Measurements from ENCODE around the gene BCORL1. TPM values are rescaled to one million over a fixed set of nuclear protein-coding genes. Genes with fewer than 3 reads are reported as not detected.

Gene BCORL1, protein sequence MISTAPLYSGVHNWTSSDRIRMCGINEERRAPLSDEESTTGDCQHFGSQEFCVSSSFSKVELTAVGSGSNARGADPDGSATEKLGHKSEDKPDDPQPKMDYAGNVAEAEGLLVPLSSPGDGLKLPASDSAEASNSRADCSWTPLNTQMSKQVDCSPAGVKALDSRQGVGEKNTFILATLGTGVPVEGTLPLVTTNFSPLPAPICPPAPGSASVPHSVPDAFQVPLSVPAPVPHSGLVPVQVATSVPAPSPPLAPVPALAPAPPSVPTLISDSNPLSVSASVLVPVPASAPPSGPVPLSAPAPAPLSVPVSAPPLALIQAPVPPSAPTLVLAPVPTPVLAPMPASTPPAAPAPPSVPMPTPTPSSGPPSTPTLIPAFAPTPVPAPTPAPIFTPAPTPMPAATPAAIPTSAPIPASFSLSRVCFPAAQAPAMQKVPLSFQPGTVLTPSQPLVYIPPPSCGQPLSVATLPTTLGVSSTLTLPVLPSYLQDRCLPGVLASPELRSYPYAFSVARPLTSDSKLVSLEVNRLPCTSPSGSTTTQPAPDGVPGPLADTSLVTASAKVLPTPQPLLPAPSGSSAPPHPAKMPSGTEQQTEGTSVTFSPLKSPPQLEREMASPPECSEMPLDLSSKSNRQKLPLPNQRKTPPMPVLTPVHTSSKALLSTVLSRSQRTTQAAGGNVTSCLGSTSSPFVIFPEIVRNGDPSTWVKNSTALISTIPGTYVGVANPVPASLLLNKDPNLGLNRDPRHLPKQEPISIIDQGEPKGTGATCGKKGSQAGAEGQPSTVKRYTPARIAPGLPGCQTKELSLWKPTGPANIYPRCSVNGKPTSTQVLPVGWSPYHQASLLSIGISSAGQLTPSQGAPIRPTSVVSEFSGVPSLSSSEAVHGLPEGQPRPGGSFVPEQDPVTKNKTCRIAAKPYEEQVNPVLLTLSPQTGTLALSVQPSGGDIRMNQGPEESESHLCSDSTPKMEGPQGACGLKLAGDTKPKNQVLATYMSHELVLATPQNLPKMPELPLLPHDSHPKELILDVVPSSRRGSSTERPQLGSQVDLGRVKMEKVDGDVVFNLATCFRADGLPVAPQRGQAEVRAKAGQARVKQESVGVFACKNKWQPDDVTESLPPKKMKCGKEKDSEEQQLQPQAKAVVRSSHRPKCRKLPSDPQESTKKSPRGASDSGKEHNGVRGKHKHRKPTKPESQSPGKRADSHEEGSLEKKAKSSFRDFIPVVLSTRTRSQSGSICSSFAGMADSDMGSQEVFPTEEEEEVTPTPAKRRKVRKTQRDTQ (N-terminal part only)
- polyA plus RNA-seq (2013, experiment 1 of 2): 23.1 TPM
- 21.1 TPM for polyA plus RNA-seq (2013, experiment 2 of 2)

DNA sequence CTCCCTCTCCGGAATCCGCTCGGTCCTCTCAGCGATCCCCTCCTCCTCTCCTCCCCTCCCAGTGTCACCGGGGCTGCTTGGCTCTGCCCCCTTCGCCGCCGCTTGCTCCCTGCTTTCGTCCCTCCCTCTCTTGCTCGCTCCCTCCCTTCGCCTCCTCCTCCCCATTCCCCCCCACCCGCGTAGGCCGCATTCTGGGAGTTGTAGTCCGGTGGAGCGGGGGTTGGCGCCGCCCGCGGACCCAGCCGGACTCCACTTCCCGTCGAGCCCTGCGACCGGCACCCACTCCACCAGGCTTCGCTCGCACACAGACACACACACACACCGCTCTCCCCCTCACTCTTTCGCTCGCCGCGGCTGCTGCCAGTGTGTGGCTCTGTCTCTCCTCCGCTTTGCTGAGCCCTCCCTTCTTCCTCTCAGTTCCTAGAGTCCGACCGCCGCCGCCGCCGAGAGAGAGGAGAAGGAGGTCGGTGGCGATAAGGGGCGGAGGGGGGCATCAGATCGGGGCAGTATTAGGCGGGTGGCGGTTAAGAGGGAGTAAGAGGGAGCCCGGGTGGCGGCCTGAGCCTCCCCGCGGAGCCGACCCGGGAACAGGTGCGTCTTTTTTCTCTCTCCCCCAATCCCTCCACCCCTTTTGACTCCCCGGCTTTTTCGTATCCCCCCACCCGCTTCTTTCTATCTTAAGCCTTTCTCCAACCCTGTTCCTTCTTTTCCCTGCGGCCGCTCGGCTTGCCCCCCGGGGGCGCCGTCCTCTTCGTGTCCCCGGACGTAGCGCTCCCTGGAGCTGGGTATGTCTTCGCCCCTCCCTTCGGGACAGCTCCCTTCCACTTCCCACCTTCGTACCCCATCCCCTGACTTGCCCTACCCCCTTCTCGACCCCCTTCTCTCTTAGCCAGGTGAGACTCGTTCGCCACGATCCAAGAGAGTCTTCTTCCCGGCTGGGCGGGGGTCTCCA, at the start of gene BCORL1:
BCORL1 (plus strand) TSS at position 336 of the 952 bp plus-strand sequence. CDS start 22,597 bp downstream, outside the sequence.
- WGBS, 2 experiments (ENCODE audit: insufficient coverage in 2 of 2): 0% methylated on average over 23 of the region's 74 CpGs; no CpG with 5 or more reads in 1 of the 2 experiments
- H3K4me1 ChIP-seq (ENCODE audit: control insufficient read depth, insufficient read depth, low read length, poor library complexity, severe bottlenecking): no peaks in the 10 kb centered on the region
- H3K27ac ChIP-seq (ENCODE audit: low read depth, low read length, severe bottlenecking): peak within 1 kb of the TSS; percentile 36
- no peaks in the 10 kb centered on the region for H3K36me3 ChIP-seq (ENCODE audit: control insufficient read depth, insufficient read depth, low read length)
- H3K9me3 ChIP-seq (ENCODE audit: control insufficient read depth, low read length): no peaks in the 10 kb centered on the region
- no peak within 1 kb of the TSS for H3K4me3 ChIP-seq (ENCODE audit: extremely low read depth, insufficient read depth, low read length, poor library complexity, severe bottlenecking)

GRCh38 chrX:129932821-129933321, 49.6 kb upstream of the BCORL1 start:
- H3K27ac ChIP-seq (ENCODE audit: low read depth, low read length, severe bottlenecking): no peak overlapping the region
- no peaks in the 10 kb centered on the region for H3K36me3 ChIP-seq (ENCODE audit: control insufficient read depth, insufficient read depth, low read length)
- no peaks in the 10 kb centered on the region for H3K9me3 ChIP-seq (ENCODE audit: control insufficient read depth, low read length)
- 1 to 3% methylated on average over 19 to 26 of the region's 47 CpGs for WGBS, 2 experiments (ENCODE audit: insufficient coverage in 2 of 2)
- H3K4me1 ChIP-seq (ENCODE audit: control insufficient read depth, insufficient read depth, low read length, poor library complexity, severe bottlenecking): peaks cover 4% of the 10 kb centered on the region
- peak overlapping the region; percentile 11 for H3K4me3 ChIP-seq (ENCODE audit: extremely low read depth, insufficient read depth, low read length, poor library complexity, severe bottlenecking)

DNA sequence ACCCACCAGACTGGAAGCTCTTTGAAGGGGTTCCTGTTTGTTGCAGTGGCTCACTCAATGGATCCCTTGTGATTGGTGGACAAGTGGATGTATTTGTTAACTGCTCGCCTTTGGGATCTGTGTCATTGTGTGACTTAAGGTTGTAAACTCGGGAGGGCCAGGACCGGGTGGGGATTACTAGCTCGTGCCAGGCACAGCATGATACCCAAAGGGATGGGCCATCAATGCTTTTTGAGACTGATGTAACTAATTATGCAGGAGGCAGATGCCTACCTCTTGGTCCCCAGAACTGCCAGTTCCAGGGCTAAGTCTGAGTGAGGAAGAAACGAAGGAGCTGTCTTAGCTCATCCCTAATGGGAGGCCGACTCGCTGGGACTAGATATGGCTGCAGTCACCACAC, 48.7 kb upstream of the BCORL1 start:
- H3K36me3 ChIP-seq (ENCODE audit: control insufficient read depth, insufficient read depth, low read length): no peaks in the 10 kb centered on the region
- no peak overlapping the region for H3K4me3 ChIP-seq (ENCODE audit: extremely low read depth, insufficient read depth, low read length, poor library complexity, severe bottlenecking)
- H3K9me3 ChIP-seq (ENCODE audit: control insufficient read depth, low read length): no peaks in the 10 kb centered on the region
- peaks cover 4% of the 10 kb centered on the region for H3K4me1 ChIP-seq (ENCODE audit: control insufficient read depth, insufficient read depth, low read length, poor library complexity, severe bottlenecking)
- 6 to 13% methylated on average over 3 to 6 of the region's 7 CpGs for WGBS, 2 experiments (ENCODE audit: insufficient coverage in 2 of 2)
- no peak overlapping the region for H3K27ac ChIP-seq (ENCODE audit: low read depth, low read length, severe bottlenecking)

DNA sequence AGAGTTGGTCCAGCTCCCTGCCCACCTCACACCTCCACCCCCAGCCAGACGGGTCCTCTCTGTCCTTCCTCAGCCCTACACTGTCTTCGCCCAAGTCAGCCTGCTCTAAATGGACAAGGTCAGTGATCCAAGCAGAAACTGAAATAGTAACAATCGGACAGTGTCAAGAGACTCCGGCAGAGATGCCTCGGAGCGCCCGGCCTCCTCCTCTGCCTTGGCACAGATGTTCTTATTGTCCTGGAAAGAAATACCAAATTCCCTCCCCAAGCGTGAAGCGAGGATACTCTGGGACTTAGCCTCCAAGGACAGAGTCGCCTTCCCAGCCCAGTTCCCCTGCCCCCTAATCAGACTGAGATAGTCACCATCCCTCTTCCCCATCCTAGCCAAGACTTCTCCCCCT, 48.0 kb upstream of the BCORL1 start:
- 0 to 20% methylated on average over 1 to 2 of the region's 10 CpGs for WGBS, 2 experiments (ENCODE audit: insufficient coverage in 2 of 2)
- H3K36me3 ChIP-seq (ENCODE audit: control insufficient read depth, insufficient read depth, low read length): no peaks in the 10 kb centered on the region
- H3K4me3 ChIP-seq (ENCODE audit: extremely low read depth, insufficient read depth, low read length, poor library complexity, severe bottlenecking): no peak overlapping the region
- no peak overlapping the region for H3K27ac ChIP-seq (ENCODE audit: low read depth, low read length, severe bottlenecking)
- H3K9me3 ChIP-seq (ENCODE audit: control insufficient read depth, low read length): no peaks in the 10 kb centered on the region
- H3K4me1 ChIP-seq (ENCODE audit: control insufficient read depth, insufficient read depth, low read length, poor library complexity, severe bottlenecking): peaks cover 4% of the 10 kb centered on the region

- H3K4me3 ChIP-seq (ENCODE audit: extremely low read depth, insufficient read depth, low read length, poor library complexity, severe bottlenecking): no peak overlapping the region
- H3K4me1 ChIP-seq (ENCODE audit: control insufficient read depth, insufficient read depth, low read length, poor library complexity, severe bottlenecking): peaks cover 4% of the 10 kb centered on the region
- WGBS, 2 experiments (ENCODE audit: insufficient coverage in 2 of 2): 0% methylated on average over 1 to 2 of the region's 5 CpGs
- no peaks in the 10 kb centered on the region for H3K9me3 ChIP-seq (ENCODE audit: control insufficient read depth, low read length)
- H3K27ac ChIP-seq (ENCODE audit: low read depth, low read length, severe bottlenecking): no peak overlapping the region
- H3K36me3 ChIP-seq (ENCODE audit: control insufficient read depth, insufficient read depth, low read length): no peaks in the 10 kb centered on the region
Observed at GRCh38 chrX:129934952-129935351, 47.5 kb upstream of the BCORL1 start.

GRCh38 chrX:129938081-129938480, 44.4 kb upstream of the BCORL1 start:
- H3K9me3 ChIP-seq (ENCODE audit: control insufficient read depth, low read length): no peaks in the 10 kb centered on the region
- no peaks in the 10 kb centered on the region for H3K36me3 ChIP-seq (ENCODE audit: control insufficient read depth, insufficient read depth, low read length)
- H3K27ac ChIP-seq (ENCODE audit: low read depth, low read length, severe bottlenecking): no peak overlapping the region
- 12% methylated on average over 3 of the region's 4 CpGs; no CpG with 5 or more reads in 1 of the 2 experiments for WGBS, 2 experiments (ENCODE audit: insufficient coverage in 2 of 2)
- peaks cover 4% of the 10 kb centered on the region for H3K4me1 ChIP-seq (ENCODE audit: control insufficient read depth, insufficient read depth, low read length, poor library complexity, severe bottlenecking)
- no peak overlapping the region for H3K4me3 ChIP-seq (ENCODE audit: extremely low read depth, insufficient read depth, low read length, poor library complexity, severe bottlenecking)

DNA sequence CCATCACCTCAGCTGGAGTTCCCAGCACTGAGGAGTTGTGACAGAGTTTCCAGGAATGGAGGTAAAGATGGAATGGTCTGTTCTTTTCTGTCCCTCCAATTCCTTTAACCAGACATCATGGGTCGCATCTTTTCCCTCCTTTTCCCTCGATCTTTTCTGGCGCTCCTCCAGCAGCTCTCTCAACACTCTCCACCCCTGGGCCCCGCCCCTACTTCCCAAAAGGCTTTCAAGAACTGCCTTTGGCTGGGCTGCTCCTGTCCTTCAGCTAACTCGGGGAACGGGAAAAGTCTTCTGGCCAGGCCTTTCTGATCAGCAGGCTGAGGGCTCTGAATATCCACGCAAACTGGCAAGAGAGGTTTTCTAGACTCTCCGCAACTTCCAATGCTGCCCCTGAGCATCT, 42.4 kb upstream of the BCORL1 start:
- Histone ChIP-seq H3K4me1 (ENCODE audit: control insufficient read depth, insufficient read depth, low read length, poor library complexity, severe bottlenecking) (no peaks in the 10 kb centered on the region), H3K27ac (ENCODE audit: low read depth, low read length, severe bottlenecking) (no peak overlapping the region), H3K9me3 (ENCODE audit: control insufficient read depth, low read length) (no peaks in the 10 kb centered on the region), H3K36me3 (ENCODE audit: control insufficient read depth, insufficient read depth, low read length) (no peaks in the 10 kb centered on the region), H3K4me3 (ENCODE audit: extremely low read depth, insufficient read depth, low read length, poor library complexity, severe bottlenecking) (no peak overlapping the region)
- WGBS, 2 experiments (ENCODE audit: insufficient coverage in 2 of 2): 17% methylated on average over 7 of the region's 8 CpGs; no CpG with 5 or more reads in 1 of the 2 experiments

- Histone ChIP-seq H3K4me3 (ENCODE audit: extremely low read depth, insufficient read depth, low read length, poor library complexity, severe bottlenecking) (no peak overlapping the region), H3K4me1 (ENCODE audit: control insufficient read depth, insufficient read depth, low read length, poor library complexity, severe bottlenecking) (no peaks in the 10 kb centered on the region)
- WGBS, 2 experiments (ENCODE audit: insufficient coverage in 2 of 2): no CpG with 5 or more reads among the region's 2 CpGs
Observed at GRCh38 chrX:129940721-129941120, 41.7 kb upstream of the BCORL1 start.

GRCh38 chrX:129945131-129945530, 37.3 kb upstream of the BCORL1 start:
- Histone ChIP-seq H3K27ac (ENCODE audit: low read depth, low read length, severe bottlenecking) (no peak overlapping the region), H3K4me1 (ENCODE audit: control insufficient read depth, insufficient read depth, low read length, poor library complexity, severe bottlenecking) (no peaks in the 10 kb centered on the region), H3K4me3 (ENCODE audit: extremely low read depth, insufficient read depth, low read length, poor library complexity, severe bottlenecking) (no peak overlapping the region), H3K36me3 (ENCODE audit: control insufficient read depth, insufficient read depth, low read length) (no peaks in the 10 kb centered on the region), H3K9me3 (ENCODE audit: control insufficient read depth, low read length) (no peaks in the 10 kb centered on the region)
- WGBS, 2 experiments (ENCODE audit: insufficient coverage in 2 of 2): no CpG with 5 or more reads among the region's 1 CpG

More at GRCh38 chrX:129940721-129941120, 41.7 kb upstream of the BCORL1 start:
- no peak overlapping the region for H3K27ac ChIP-seq (ENCODE audit: low read depth, low read length, severe bottlenecking)
- no peaks in the 10 kb centered on the region for H3K9me3 ChIP-seq (ENCODE audit: control insufficient read depth, low read length)
- H3K36me3 ChIP-seq (ENCODE audit: control insufficient read depth, insufficient read depth, low read length): no peaks in the 10 kb centered on the region
